ENCODE measurements around the gene FAM161A. TPM values are rescaled to one million over a fixed set of nuclear protein-coding genes. Genes with fewer than 3 reads are reported as not detected.
"Not testable (repeated sequence)": the region's sequence is repeated elsewhere in the genome, so short reads cannot be mapped to it uniquely, and the experiment has no call there.

The FAM161A gene
- total RNA-seq, 1 donor from 2014 or later = 2.7 TPM

DNA sequence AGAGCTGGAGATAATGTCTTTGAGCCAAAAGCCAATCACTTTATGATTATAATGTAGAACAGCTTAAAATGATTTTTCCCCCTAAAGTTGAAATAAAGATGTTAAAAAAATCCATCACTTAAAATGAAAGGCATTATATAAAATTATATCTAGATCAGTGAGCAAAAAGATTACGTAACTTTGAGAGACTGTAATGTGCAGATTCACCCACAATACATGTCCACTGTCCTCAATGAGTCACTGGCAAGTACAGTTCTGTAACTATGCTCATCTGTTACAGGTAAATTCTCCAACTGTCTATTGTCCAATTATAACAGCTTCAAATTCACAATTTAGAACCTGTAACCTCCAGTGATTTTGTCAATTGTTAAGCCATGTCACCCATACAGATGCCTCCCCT lies 19.0 kb downstream of the FAM161A start:
- no peak for DNase-seq (ENCODE audit: low spot score)

DNA sequence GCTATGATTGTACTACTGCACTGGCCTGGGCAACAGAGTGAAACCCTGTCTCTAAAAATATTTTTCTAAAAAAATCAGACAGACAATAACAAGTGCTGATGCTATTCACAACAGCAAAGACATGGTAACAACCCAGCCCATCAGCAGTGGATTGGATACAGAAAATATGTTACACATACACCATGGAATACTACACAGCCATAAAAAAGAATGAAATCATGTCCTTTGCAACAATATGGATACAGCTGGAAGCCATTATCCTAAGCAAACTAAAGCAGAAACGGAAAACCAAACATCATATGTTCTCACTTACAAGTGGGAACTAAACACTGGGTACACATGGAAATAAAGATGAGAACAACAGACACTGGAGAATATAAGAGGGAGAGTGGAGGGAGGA lies 19.9 kb downstream of the FAM161A start:
- no peak for DNase-seq (ENCODE audit: low spot score)

DNA sequence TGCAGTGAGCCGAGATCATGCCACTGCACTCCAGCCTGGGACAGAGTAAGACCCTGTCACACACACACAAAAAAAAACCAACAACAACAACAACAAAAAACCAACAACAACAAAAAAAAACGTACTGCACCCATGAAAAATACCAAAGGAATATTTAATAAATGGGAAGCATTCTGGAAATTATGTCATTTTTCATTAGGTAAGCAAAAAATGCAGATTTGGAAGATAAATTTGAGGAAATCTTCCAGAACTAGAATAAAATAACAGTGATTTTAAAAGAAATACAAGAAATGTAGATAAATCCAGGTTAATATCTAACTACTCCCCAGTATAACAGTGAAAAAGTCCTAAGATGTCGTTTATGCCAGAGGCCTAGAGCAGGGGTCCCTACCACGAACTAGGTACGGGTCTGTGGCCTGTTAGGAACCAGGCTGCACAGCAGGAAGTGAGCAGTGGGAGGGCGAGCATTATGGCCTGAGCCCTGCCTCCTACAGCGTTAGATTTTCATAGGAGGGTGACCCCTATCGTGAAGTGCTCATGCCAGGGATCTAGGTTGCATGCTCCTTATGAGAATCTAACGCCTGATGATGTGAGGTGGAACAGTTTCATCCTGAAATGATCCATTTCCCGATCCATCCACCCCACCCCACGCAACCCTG lies 21.5 kb downstream of the FAM161A start:
- DNase-seq (ENCODE audit: low spot score) = no peak

DNA sequence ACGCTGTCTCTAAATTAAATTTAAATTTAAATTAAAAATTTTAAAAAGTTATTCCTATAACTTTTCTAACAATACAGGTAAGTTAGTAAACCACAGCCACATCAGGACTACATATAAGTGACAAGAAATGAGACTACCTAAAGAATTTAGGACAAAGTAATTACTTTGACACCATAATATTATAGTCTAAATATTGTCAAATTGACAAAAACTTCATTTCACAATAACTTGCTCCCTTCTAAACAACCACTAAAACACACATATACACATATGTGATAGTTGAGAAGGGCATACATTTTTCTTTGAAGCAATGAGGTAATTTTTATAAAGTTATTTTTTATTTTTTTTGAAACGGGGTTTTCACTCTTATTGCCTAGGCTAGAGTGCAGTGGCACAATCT lies 31.6 kb downstream of the FAM161A start:
- no peak for DNase-seq (ENCODE audit: low spot score)

DNA sequence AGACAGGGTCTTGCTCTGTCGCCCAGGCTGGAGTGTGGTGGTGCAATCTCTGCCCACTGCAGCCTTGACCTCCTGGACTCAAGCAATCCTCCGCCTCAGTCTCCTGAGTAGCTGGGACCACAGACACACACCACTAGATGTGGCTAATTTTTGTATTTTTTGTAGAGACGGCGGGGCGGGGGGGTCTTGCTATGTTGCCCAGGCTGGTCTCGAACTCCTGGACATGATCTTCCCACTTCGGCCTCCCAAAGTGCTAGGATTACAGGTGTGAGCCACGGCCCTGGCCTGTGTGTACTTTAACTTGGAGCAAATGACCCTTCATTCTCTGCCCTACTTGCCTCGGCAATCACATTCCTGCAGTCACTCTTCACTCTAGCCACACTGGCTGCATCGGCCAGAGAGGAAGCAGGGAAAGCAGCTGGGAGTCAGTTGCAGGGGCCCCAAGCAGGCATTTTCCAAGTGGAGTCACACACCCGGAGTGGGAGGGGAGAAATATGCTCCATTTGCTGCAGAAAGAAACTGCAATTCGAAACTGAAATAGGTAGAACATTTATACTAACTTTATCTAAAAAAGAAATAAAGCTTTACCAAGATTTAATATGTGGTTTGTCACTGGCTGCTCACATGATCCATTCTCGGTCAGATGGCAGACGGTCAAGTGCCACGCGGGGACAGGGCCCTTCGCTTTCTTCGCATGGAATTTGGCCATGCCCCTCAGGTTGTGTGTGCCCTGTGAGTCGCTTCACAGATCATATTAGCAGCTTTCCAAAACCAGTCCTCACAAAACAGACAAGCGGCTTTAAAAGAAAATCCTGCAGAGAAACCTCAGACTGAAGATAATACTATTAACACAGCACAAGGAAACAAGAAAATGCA lies 37.1 kb downstream of the FAM161A start:
- DNase-seq (ENCODE audit: low spot score) = no peak

DNA sequence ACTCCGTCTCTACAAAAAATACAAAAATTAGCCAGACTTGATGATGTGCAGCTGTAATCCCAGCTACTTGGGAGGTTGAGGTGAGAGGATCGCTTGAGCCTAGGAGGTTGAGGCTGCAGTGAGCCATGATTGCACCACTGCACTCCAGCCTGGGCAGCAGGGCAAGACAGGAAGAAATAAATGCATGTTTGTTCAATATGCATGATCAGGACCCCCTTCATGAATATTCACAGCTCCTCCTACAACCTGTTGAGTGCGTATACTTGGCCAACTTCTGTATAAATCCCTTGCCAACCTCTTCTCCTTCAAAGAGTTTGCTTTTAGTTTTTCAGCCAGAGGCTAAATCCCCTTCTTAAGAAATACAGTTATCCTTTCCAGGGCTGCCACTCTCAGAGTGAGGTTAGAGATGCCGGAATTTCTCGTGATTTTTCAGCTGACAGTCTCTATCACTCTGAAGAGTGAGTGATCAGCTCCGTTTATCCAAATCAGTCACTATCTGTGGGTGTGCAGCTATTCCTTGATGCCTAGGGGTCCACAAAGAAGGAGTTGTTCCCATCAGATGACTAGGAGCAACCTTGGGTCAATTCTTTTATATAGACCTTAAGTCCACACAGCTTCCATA lies 39.2 kb downstream of the FAM161A start:
- no peak for DNase-seq (ENCODE audit: low spot score)

DNA sequence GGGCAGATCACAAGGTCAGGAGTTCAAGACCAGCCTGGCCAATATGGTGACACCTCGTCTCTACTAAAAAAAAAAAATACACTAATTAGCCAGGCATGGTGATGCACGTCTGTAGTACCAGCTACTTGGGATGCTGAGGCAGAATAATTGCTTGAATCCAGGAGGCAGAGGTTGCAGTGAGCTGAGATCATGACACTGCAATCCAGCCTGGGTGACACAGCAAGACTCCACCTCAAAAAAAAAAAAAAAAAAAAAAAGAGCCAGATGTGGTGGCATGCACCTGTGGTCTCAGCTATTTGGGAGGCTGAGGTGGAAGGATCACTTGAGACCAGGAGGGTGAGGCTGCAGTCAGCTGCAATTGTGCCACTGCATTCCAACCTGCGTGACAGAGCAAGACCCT lies 40.5 kb downstream of the FAM161A start:
- DNase-seq (ENCODE audit: low spot score) = not testable (repeated sequence)

DNA sequence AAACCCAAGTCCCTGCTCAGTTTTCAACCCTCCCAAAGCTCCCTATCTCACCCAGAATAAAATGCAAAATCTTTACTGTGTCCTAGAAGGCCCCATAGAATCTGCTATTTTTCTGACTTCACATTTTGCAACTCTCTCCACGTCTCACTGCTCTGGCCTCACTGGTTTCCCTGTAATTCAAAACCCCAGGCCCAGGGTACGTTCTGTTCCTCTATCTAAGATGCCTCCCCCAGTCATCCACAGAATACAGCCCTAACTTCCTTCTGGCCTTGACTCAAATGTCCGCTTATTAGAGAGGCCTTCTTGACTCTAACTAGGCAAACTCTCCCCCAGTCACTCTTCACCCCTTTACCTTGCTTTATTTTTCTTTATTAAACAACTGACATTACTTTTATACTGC lies 42.0 kb downstream of the FAM161A start:
- DNase-seq (ENCODE audit: low spot score) = no peak

DNA sequence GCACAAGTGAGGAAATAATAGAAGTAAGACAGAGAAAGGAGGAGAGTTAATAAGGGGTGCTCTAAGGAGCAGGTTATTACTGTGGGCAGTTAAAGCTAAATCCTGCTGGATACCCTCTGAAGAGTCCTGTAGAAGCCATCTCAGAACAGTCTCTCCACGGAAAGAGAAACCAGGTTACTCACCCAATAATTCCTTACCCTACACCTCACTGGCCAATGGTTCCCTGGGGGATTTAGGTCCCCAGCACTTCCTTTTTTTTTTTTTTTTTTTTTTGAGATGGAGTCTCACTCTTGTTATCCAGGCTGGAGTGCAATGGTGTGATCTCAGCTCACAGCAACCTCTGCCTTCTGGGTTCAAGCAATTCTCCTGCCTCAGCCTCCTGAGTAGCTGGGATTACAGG lies 43.7 kb downstream of the FAM161A start:
- not testable (repeated sequence) for DNase-seq (ENCODE audit: low spot score)

DNA sequence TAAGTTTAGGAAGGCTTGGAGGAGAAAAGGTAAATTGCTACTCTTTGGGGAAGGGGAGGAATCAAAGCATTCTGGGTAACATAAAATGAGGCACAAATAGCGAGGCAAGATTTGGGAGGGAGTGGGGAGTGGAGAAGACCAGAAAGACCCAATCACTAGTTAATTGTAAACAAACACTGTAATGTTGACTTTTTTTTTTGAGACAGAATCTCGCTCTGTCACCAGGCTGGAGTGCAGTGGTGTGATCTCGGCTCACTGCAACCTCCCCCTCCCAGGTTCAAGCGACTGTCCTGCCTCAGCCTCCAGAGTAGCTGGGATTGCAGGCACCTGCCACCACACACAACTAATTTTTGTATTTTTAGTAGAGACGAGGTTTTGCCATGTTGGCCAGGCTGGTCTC lies 45.2 kb downstream of the FAM161A start:
- not testable (repeated sequence) for DNase-seq (ENCODE audit: low spot score)

DNA sequence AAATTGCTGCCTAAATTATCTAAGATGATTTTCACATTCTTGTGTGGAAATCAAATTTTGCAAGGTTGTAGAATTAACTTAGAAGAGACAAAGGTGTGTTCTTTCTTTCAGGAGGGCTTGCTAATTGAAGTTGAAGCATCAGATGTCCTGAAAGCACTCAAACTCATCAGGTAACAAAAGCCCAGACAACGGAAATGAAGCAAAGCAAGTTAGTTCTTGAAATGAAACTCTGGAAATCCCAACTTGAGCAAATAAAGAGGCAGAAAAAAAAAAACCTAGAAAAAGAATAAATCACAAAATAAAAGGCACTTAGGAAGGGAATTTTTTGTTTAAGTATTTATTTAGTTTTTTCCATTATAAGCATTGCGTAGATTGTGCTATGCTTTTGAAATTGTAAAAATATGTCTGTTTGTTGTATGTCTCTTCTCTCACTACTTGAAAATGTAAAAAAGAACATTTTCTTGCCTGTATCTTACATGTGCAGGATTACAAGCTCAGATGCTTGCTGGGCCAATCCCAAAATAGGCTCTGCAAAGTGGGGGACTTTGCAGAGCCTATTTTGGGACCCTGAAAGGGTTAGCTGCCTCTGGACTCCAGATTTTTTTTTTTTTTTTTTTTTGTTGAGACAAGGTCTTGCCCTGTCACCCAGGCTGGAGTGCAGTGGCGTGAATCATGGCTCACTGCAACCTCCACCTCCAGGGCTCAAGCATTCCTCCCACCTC lies 46.7 kb downstream of the FAM161A start:
- DNase-seq (ENCODE audit: low spot score) = no peak

DNA sequence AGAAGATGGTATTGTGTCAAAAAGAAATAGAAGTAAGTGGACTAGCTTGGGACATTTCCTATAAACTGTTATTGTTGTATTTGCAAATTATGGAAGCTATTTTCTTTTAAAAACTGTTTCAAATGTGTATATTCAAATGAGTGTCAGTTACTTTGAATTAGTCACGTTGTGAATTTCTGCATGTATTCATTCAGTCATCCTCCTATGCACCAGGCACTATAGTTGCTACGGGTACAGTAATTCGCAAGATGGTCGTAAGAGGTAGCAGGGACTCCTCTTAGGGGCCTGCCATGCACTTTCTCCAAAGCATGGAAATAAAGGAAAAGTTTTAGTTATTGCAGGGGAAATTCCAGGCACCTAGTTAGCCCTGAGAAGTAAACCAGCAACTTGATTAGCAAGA lies 51.3 kb downstream of the FAM161A start:
- DNase-seq (ENCODE audit: low spot score) = no peak

DNA sequence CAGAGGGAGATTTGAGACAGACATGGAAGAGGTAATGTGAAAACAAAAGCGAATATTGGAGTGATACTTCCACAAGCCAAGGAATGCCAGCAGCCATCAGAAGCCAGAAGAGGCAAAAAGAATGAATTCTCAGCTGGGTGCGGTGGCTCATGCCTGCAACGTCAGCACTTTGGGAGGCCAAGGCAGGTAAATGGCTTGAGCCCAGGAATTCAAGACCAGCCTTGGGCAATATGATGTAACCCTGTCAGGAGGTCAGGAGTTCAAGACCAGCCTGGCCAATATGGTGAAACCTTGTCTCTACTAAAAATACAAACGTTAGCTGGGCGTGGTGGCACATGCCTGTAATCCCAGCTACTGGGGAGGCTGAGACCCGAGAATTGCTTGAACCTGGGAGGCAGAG lies 54.8 kb downstream of the FAM161A start:
- DNase-seq (ENCODE audit: low spot score) = no peak

DNA sequence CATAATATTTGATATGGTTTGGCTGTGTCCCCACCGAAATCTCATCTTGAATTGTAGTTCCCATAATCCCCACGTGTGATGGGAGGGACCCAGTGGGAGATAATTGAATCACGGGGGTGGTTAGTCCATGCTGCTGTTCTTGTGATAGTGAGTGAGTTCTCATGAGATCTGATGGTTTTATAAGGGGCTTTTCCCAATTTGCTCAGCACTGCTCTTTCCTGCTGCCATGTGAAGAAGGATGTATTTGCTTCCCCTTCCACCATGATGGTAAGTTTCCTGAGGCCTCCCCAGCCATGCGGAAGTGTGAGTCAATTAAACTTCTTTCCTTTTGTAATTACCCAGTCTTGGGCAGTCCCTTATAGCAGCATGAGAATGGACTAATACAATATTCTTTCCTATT lies 56.4 kb downstream of the FAM161A start:
- not testable (repeated sequence) for DNase-seq (ENCODE audit: low spot score)

DNA sequence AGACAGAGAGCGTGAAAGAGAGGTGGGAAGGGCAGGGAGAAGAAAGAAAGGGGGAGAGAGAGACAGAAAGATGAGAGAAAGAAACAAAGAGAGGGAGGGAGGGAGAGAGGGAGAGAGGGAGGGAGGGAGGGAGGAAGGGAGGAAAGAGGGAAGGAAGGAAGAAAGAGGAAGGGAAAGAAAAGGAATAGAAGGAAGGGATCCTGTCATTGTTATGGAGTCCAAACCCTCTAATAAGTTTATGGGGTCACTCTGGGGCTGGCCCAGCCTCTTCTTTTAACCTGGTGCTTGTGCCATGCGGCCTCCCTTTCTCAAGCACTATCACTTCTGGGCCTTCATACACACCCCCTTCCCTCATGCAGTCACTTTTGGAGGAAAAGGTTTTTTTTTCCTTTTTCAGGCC lies 58.5 kb downstream of the FAM161A start:
- DNase-seq (ENCODE audit: low spot score) = no peak

DNA sequence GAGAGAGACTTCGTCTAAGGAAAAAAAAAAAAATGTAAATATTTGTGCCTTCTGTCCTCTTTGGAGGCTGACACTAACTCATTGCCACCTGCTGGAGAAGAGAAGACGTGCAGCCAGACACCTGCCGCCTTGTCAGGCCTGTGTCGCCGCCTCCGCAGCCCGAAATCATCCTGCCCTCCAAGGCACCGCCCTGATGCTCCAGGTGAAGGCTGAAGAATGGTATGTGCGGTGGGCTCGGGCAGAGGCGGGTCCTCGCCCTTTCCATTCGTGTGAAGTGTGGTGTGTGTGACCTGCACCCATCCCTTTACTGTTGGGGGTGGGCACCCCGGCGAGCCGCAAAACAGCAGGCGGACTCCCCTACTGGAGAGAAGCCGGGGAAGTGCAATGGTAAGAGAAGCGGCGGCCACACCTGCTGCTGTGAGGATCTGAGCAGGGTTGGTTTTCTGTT lies 60.4 kb downstream of the FAM161A start:
- DNase-seq (ENCODE audit: low spot score) = peak; percentile 46

DNA sequence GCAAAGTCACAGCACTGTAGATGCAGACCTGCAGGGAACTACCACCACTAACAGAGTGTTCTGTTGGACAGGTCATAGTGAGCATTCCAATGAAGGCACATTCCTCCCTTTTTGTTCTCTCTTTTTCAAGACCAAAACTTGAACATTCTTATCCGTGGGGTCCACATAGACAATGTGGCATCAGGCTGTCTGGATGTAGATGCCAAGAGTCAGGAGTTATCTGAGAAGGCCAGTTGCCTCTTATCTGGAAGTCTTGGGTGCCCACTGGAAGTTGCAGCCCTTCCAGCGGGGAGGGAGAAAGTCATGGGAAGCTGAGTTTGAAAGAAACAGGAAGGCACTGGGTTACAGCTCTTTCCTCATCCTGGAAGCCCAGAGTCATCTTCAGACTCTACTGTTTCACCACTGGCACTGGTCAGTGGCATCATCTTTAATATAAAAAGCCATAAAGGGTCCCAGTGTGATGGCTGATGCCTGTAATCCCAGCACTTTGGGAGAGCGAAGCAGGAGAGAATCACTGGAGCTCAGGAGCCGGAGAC lies 61.4 kb downstream of the FAM161A start:
- no peak for DNase-seq (ENCODE audit: low spot score)

DNA sequence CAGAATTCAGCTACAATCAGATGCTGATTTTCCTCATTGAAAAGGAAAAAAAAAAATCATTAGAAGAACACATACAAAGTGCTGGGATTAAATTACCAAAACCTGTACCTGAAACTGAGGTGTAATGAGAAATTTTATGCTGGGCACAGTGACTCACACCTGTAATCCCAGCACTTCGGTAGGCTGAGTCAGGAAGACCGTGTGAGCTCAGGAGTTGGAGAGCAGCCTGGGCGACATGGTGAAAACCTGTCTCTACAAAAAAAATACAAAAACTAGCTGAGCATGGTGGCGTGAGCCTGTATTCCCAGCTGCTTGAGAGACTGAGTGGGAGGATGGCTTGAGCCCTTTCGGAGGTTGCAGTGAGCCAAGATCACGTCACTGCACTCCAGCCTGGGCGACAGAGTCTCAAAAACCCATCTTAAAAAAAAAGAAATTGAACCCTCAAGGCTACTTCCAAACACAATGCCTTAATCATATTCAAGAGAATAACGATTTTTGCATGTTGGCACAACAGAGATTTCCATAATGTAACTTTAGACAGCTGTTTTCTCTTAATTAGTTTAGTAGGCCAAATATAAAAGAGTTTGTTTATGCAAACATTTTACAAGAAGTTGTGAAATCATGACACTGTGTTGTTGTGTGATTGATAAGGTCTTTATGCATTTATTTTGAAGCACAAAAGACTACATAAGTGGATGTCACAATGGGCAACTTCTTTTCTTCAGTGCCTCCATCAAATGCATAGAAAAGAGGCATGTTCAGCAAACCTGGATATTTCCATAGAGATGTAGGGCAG lies 63.9 kb downstream of the FAM161A start:
- DNase-seq (ENCODE audit: low spot score) = no peak

DNA sequence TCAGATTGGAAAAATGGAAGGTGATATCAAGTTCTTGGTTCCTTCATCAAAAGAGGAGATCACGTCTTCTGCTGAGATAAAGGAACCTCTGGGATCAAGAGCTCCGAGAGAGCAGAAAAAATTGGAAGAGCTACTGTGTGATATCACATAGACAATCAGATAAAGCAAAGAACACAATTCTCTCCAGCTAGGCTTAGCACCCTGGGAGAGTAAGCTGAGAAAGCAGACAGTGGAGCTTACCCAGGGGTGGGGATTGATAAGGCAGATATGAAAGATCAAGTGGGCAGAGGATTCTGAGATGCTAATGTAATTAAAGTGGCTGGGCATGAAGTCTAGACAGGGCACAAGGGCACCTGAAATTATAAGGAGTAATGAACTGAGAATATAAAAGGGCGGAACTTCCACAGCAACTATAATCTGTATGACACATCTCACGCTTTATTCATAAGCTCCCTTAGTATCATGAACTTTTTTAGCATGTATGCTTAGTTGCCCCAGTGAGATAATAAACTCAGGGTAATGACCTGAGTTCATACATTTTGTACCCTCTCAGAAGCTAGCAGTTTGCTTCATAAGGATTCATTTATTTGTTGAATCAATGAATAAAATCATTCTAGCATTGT lies 65.8 kb downstream of the FAM161A start:
- no peak for DNase-seq (ENCODE audit: low spot score)

DNA sequence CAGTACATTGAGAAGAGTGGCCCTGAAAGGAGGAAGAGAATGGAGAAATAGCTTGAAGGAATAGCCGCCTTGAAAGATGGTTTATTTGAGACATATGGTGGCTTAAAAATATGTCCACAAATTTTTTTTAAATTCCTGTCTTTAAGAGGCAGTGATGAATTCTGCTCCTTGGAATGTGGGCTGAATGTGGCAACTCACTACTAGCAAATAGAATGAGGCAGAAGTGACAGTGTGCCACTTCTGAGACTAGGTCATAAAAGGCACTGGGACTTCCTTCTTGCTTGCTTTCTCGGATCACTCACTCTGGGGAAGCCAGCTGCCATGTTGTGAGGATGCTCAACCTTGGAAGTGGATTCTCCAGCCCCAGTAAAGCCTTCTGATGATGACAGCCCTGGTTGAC lies 67.0 kb downstream of the FAM161A start:
- DNase-seq (ENCODE audit: low spot score) = no peak

DNA sequence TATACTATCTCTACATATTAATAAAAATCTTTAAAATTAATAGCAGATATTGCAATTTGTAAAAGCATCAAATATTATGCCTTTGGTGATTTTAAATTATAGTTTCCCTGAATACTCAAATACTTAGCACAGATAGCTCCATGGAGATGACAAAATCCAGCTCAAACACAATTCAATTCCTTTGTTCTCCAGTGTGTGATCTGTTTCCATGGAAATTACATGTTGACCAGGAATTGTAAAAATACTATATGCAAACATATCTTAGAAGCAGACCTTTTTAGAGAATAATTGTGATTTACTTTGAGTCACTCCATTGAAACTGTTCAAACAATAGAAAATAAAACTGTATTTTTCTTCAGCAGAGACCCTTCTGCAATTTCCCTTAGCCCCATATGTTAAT lies 68.3 kb downstream of the FAM161A start:
- no peak for DNase-seq (ENCODE audit: low spot score)
